Stimulated activated CD4-positive, alpha-beta T cell treated with anti-CD3 and anti-CD28 coated beads, Interleukin-4, amount 100 ng/mL, for 48 hours (primary cell): Measurements from ENCODE around the gene USP20.
"Not testable (repeated sequence)": the region's sequence is repeated elsewhere in the genome, so short reads cannot be mapped to it uniquely, and the experiment has no call there.

Experiments used
- DNase-seq, 2 donors: peaks; one replicate each; pipeline ENCODE4 v3.0.0-alpha.2; 2020; ENCODE audit warnings: low read depth in 2 of 2

The USP20 gene

GRCh38 chr9:129835128-129835859 is at the start of gene USP20, which contains the start of gene C9orf78:
Gene USP20, plus strand, starts transcription at chr9:129835458. Its CDS starts 17,098 bp downstream, at chr9:129852556.
Gene C9orf78, minus strand, starts transcription at chr9:129835275. Its CDS starts 54 bp downstream, at chr9:129835221.
- peak; percentile 96 to 97 for DNase-seq

GRCh38 chr9:129785866-129786265 is 49.4 kb upstream of the USP20 start:
- DNase-seq: no peak

- DNase-seq: no peak
Measured at GRCh38 chr9:129786481-129786880, 48.8 kb upstream of the USP20 start.

- no peak for DNase-seq
Measured at GRCh38 chr9:129794549-129794948, 40.7 kb upstream of the USP20 start.

GRCh38 chr9:129796029-129796428 is 39.2 kb upstream of the USP20 start:
- not testable (repeated sequence) for DNase-seq

GRCh38 chr9:129798973-129799372 is 36.3 kb upstream of the USP20 start:
- DNase-seq: no peak

- no peak for DNase-seq
Measured at GRCh38 chr9:129801504-129801903, 33.8 kb upstream of the USP20 start.

GRCh38 chr9:129802833-129803675 is 32.2 kb upstream of the USP20 start, which contains the start of gene TOR1B:
Gene TOR1B, plus strand, starts transcription at chr9:129803184. Its CDS starts 29 bp downstream, at chr9:129803213.
- DNase-seq: peak; percentile 88

GRCh38 chr9:129803676-129804060 is 31.6 kb upstream of the USP20 start:
- no peak for DNase-seq

- DNase-seq: no peak
Measured at GRCh38 chr9:129806061-129806460, 29.2 kb upstream of the USP20 start.

GRCh38 chr9:129809346-129809745 is 25.9 kb upstream of the USP20 start:
- no peak for DNase-seq

GRCh38 chr9:129810116-129810515 is 25.1 kb upstream of the USP20 start:
- no peak for DNase-seq

GRCh38 chr9:129810788-129811187 is 24.5 kb upstream of the USP20 start:
- DNase-seq: no peak

- DNase-seq: no peak
Measured at GRCh38 chr9:129811967-129812363, 23.3 kb upstream of the USP20 start.

GRCh38 chr9:129812385-129812784 is 22.9 kb upstream of the USP20 start:
- DNase-seq: no peak

- no peak for DNase-seq
Measured at GRCh38 chr9:129813661-129814060, 21.6 kb upstream of the USP20 start.

GRCh38 chr9:129814432-129815223 is 20.6 kb upstream of the USP20 start:
- no peak for DNase-seq

GRCh38 chr9:129815278-129815677 is 20.0 kb upstream of the USP20 start:
- no peak for DNase-seq

- no peak for DNase-seq
Measured at GRCh38 chr9:129816501-129817435, 18.5 kb upstream of the USP20 start.

GRCh38 chr9:129822898-129823541 is 12.2 kb upstream of the USP20 start:
- no peak for DNase-seq
